ENCODE data around the gene ST3GAL2.

- TF ChIP-seq CTCF (IDR thresholded peaks at IDR 0.05; ENCODE audit: insufficient read depth, low read length) (no peak), POLR2AphosphoS5 (IDR thresholded peaks at IDR 0.05; ENCODE audit: low read depth) (no peak), REST (IDR thresholded peaks at IDR 0.05; ENCODE audit: insufficient replicate concordance, low read depth) (no peak), GABPA (IDR thresholded peaks at IDR 0.05; ENCODE audit: low read depth) (no peak)
Measured at GRCh38 chr16:70399951-70400350, 38.9 kb downstream of the ST3GAL2 start.

Measured in HL-60 (cell line).